Fibroblast of skin of abdomen (primary cell): Measurements from ENCODE around the gene L3MBTL4.
"Not testable (repeated sequence)": the region's sequence is repeated elsewhere in the genome, so short reads cannot be mapped to it uniquely, and the experiment has no call there.

ENCODE experiments used
- DNase-seq: peaks from one replicate; pipeline ENCODE4 v3.0.0-alpha.2; 2013

The L3MBTL4 gene

GRCh38 chr18:6406075-6406909 lies 8.4 kb downstream of the L3MBTL4 start:
- peak; percentile 60 for DNase-seq

DNA sequence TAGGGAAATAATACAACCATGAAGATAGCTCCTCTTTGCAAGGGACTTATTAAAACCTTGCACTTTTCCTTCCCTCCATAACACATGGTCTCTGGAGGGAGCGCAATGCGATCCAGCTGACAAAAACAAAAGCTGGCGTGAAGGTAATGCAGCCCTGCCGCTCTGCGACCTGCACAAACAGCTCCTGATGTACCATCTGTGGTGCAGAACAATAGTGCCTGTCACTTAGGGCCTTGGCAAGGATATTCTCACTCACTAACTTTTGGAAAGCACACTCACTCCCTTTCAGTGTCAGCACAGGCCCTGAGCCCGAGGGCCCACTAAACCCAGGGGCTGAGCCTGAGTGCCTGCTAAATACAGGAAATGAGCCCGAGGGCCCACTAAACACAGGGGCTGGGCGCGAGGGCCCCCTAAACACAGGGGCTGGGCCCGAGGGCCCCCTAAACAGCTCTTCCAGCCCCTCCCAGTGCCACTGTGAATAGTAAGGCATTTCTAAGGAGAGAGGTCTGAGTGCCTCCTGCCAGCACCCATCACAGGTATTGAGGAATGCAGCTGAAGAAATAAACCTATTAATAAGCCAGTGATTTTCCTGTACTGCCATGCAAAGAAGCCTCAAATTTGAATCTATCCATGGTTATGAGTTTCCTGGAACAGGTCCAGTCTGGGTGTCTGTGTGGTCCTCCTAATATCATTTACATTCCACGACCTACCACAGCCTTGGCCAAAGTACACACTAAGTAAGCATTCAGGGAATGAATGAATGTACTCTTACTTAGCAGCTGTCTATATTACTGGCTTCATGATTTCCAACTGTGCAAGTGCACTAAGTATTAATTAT lies 9.3 kb downstream of the L3MBTL4 start:
- peak; percentile 66 for DNase-seq

DNA sequence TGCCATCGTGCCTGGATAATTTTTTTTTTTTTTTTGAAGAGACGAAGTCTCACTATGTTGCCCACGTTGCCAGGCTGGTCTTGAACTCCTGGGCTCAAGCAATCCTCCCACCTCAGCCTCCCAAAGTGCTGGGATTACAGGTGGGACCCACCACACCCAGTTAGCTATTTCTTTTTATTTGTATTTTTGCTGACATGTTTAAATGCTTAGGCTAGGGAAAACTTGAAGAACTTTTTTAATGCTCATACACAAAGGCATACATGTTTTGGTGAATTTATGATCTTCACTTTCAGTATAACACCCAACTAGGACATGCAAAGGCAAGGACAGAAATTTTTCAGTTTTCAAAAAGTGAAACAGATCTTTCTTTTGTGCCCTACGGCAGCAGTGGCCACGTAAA lies 9.9 kb downstream of the L3MBTL4 start:
- DNase-seq: no peak

GRCh38 chr18:6401687-6402086 lies 13.0 kb downstream of the L3MBTL4 start:
- no peak for DNase-seq

GRCh38 chr18:6399776-6400175 lies 14.9 kb downstream of the L3MBTL4 start:
- DNase-seq: no peak

DNA sequence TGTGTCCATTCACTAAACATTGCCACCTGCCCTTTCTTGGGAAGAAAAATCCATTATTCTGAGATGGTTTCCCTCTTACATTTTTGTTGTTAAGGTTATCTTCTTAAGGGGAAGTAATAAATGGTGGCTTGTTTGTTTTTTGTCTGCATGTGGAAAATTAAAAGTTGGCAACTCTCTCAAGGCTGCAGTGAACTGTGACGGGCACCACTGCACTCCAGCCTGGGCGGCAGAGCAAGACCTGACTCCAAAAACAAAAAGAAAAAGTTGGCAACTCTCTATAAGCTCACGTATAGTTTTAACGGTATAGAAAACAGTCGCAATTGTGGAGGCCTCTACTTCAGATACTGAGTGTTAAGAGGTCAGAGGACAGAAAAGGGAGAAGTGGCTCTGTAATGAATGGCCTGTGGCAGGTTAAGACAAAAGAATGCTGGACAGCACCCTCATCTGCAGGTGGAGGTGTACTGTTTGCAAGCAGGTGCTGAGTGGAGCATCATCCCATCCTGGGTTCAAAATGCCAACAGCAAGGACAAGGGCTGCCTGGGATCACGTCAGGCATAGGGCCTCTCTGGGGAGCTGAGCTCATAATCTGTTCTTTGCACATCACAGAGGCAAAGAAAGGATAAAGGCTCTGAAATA lies 16.7 kb downstream of the L3MBTL4 start:
- no peak for DNase-seq

GRCh38 chr18:6396847-6397246 lies 17.9 kb downstream of the L3MBTL4 start:
- DNase-seq: no peak

GRCh38 chr18:6396276-6396675 lies 18.4 kb downstream of the L3MBTL4 start:
- DNase-seq: no peak

DNA sequence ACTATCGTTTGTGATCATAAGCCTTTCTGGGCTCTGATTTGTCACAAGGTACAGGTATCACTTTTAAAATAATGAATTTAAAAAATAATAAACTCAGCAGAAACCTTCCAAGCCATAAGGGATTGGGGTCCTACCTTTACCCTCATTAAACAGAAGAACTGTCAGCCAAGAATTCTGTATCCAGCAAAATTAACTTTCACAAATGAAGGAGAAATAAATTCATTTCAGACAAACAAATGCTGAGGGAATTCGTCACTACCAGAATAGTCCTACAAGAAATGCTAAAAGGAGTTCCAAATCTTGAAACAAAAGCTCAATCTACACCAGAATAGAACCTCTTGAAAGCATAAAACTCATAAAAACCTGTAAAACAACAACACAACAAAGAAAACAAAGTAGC lies 25.7 kb downstream of the L3MBTL4 start:
- no peak for DNase-seq

DNA sequence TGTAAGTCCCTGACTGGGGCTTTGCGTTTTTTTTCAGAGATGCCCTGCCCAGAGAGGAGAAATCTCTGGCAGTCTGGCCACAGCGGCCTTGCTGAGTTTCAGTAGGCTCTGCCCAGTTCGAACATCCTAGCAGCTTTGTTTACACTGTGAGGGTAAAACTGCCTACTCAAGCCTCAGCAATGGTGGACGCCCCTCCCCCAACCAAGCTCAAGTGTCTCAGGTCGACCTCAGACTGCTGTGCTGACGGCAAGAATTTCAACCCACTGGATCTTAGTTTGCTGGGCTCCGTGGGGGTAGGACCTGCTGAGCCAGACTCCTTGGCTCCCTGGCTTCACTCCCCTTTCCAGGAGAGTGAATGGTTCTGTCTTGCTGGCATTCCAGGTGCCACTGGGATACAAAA lies 31.7 kb downstream of the L3MBTL4 start:
- DNase-seq: no peak

- DNase-seq: not testable (repeated sequence)
These were observed 37.2 kb downstream of the L3MBTL4 start for GRCh38 chr18:6377473-6377872.

GRCh38 chr18:6376433-6377229 lies 38.1 kb downstream of the L3MBTL4 start:
- DNase-seq: no peak

- no peak for DNase-seq
These were observed 39.7 kb downstream of the L3MBTL4 start for GRCh38 chr18:6374935-6375529.

- no peak for DNase-seq
These were observed 40.4 kb downstream of the L3MBTL4 start for GRCh38 chr18:6374340-6374739.

GRCh38 chr18:6373187-6373586 lies 41.5 kb downstream of the L3MBTL4 start:
- no peak for DNase-seq

DNA sequence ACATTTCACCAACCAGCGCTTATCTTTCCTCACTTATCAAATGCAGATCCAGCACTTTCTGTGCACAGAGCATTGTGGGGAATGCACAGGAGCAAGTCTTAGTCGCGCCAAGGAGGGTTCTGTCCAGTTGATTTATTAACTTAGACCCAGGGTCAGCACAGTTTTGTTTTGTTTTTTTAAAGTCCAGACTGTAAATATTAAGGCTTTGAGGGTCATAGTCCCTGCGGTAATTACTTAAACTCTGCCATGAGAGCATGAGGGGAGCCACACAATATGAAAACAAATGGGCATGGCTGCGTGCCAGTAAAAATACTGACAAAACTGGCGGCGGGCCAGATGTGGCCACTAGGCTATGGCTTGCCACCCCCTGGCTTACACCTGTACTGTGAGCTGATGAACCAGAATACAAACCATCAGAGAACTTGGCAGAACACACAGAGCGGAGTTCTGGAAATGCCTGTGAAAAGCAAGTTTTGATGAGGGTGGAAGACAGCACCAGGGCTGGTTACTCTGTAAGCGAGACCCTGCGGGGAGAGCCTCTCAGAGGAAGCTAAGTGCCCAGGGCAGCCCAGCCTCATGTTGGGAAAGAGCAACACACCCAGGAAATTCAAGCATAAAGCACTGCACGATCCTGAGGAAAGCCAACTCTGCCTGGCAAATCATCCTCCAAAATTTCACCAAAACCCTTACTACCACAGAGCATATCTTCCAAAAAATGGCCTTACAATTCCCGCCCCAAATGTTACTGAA lies 43.6 kb downstream of the L3MBTL4 start:
- DNase-seq: no peak

DNA sequence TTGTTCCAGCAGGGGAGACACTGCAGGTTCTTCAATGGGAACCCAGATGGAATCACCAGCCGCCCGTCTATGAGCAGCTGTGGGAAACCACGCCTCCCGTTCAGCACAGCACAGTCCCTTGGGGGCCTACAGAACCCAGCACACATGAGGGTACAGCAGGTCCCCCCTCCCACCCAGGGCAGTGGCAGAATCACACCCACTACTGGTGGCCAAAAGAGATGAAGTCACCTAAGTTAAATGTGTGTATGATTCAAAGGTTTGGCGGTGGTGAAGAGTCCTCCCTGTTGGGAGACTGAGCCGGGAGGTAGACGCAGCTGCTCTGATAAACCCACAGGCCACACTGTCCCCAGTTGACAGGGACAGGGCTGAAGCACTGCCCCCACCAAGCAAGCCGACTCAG lies 44.3 kb downstream of the L3MBTL4 start:
- DNase-seq: no peak

DNA sequence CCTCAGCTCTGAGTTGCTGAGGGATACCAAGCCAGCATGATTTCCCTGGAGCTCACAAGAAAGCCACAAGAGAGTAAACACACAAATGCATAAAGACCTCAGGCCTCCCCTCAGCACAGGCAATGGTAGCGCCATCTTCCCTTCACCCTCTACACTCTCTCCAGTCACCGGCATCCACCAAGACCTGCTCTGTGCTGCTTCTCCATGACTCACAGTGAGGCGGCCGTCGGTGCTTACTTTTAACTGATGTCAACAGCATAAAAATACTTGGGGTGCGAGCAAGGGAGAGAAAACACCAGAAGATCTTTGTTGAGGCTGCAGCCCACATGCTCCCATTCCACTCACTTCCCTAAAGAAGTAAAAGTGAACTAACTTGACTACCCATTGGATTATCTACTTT lies 46.7 kb downstream of the L3MBTL4 start:
- DNase-seq: no peak

GRCh38 chr18:6367208-6367607 lies 47.5 kb downstream of the L3MBTL4 start:
- no peak for DNase-seq

GRCh38 chr18:6366776-6367175 lies 47.9 kb downstream of the L3MBTL4 start:
- DNase-seq: no peak

DNA sequence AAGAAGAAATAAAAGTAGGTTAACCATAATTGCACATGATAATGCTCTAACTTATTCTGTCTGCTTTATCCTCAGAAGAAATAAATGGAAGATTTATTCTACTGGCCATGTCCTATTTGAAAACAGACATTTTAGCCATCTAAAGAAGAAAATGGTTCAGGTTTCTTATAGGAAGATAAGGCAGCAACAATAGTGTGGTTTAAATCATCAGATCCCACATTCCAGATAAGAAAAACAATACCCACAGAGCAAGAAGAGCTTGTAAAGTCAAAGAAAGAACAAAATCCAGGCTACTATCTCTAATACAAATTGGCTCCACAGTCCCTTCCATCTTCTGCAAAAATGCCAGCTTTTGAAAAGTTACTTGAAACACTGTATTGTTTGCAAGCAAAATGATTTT lies 49.3 kb downstream of the L3MBTL4 start:
- DNase-seq: no peak
